ENCODE measurements around the gene HNRNPLL.

- TF ChIP-seq MAX (IDR thresholded peaks at IDR 0.05; ENCODE audit: low read depth, low read length) (no peak), POLR2A (IDR thresholded peaks at IDR 0.05; ENCODE audit: extremely low read depth, insufficient read length) (no peak)
These were observed 79.9 kb downstream of the HNRNPLL start for GRCh38 chr2:38522754-38523349.

Data from NB4 (cell line).